ENCODE measurements around the gene MLN.

DNA sequence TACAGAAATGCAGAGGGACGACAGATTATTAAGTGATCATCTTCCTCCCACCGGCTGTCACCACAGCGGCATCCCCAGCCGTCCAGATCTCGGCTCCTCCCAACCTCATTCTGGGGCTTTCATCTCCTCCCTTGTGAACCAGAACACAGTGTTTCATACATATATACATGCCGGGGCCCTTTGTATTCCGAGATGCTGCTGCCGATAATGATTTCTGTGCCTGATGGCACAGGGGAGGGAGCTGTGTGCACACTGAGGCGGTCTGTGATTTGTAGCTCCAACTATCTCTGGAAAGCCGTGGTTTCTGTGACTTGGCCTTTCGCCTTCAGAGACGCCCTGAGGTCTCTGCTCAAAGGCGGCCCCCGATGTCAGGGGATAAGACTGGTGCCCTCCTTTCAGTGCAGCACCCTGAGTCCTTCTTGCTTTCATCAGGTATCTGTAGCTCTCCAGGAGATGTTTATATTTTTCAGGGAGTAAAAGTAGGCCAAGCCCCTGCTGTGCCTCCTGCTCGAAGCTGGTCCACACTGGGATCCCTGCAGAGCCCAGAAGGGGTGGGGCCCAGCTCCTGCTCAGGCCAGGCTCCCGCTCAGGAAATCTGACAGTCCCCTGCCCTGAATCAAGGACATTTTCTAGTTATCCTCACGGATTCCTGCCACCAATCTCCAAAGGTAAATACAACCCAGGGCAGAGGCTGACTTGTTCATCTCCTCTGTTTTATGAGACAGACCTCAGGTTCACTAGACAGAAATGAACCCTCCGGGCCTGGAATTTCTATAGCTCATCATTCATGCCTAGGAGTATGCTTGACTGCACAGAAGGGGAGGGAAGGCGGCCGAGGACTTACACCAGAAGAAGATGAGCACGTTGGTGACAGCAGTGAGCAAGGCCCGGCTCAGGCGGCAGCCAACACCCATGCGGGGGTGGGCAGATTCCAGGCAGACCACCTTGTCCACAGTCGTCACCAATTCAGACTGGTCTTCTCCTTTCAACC is 26.1 kb downstream of the MLN start:
- TF ChIP-seq, protein P1, sequence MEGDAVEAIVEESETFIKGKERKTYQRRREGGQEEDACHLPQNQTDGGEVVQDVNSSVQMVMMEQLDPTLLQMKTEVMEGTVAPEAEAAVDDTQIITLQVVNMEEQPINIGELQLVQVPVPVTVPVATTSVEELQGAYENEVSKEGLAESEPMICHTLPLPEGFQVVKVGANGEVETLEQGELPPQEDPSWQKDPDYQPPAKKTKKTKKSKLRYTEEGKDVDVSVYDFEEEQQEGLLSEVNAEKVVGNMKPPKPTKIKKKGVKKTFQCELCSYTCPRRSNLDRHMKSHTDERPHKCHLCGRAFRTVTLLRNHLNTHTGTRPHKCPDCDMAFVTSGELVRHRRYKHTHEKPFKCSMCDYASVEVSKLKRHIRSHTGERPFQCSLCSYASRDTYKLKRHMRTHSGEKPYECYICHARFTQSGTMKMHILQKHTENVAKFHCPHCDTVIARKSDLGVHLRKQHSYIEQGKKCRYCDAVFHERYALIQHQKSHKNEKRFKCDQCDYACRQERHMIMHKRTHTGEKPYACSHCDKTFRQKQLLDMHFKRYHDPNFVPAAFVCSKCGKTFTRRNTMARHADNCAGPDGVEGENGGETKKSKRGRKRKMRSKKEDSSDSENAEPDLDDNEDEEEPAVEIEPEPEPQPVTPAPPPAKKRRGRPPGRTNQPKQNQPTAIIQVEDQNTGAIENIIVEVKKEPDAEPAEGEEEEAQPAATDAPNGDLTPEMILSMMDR (IDR thresholded peaks at IDR 0.05): no peak
- TF ChIP-seq POLR2A (IDR thresholded peaks at IDR 0.05): no peak

Measured in Peyer's patch (tissue), 4 donors.